Body of pancreas (tissue), 4 donors: Measurements from ENCODE around the gene SCAF4. TPM values are rescaled to one million over a fixed set of nuclear protein-coding genes. Genes with fewer than 3 reads are reported as not detected.
"Not testable (repeated sequence)": the region's sequence is repeated elsewhere in the genome, so short reads cannot be mapped to it uniquely, and the experiment has no call there.

Experiments used
- ATAC-seq: fragments of 150-250 bp; one replicate; pipeline ENCODE4 v1.9.1; 2016
- DNase-seq, 4 donors: peaks; one replicate each; pipeline ENCODE4 v3.0.0-alpha.2; 2019
- H3K27ac ChIP-seq, 4 donors: fragments of 200-600 bp; sonication (generic); 1 replicate in 3 of 4; 2 replicates in 1 of 4; pipeline versions ENCODE4 v1.5.1 to v1.6.1; 2016 to 2019; ENCODE audit warnings: mild to moderate bottlenecking in 1 of 4, mixed read lengths in 1 of 4, moderate library complexity in 1 of 4
- H3K27me3 ChIP-seq, 2 donors: fragments of 200-600 bp; sonication (generic); one replicate each; pipeline ENCODE4 v1.6.0; 2016; ENCODE audit warnings: mild to moderate bottlenecking in 1 of 2
- H3K36me3 ChIP-seq, 2 donors: fragments of 200-600 bp; sonication (generic); replicated peaks in 1 of 2; 2 replicates each; pipeline ENCODE4 v1.5.1; 2016; ENCODE audit warnings: low read depth in 2 of 2; ENCODE audit not compliant: insufficient read depth in 1 of 2
- H3K4me1 ChIP-seq: fragments of 200-600 bp; sonication (generic); one replicate; pipeline ENCODE4 v1.6.0; 2016
- H3K4me3 ChIP-seq, 2 donors: fragments of 200-600 bp; sonication (generic); 1 replicate in 1 of 2; 2 replicates in 1 of 2; pipeline ENCODE4 v1.5.1; 2016 to 2019
- H3K9me3 ChIP-seq, 3 donors: fragments of 200-600 bp; sonication (generic); 1 replicate in 2 of 3; 2 replicates in 1 of 3; pipeline ENCODE4 v1.5.1; 2016
- CTCF ChIP-seq, 7 experiments: fragments of 450-650 bp in 4 of 7; fragments of 200-600 bp in 3 of 7; sonication (generic) in 3 of 7; IDR thresholded peaks; one replicate each; pipeline ENCODE4 v1.5.1; 2016 to 2019; ENCODE audit warnings: antibody characterized with exemption in 7 of 7
- POLR2A ChIP-seq, 3 donors: fragments of 450-650 bp; IDR thresholded peaks; one replicate each; pipeline ENCODE4 v1.6.1; 2016; ENCODE audit warnings: antibody characterized with exemption in 3 of 3, mild to moderate bottlenecking in 2 of 3
- WGBS, 2 donors: methylation state at CpG; one replicate each; pipeline ENCODE4 v1.1.5; 2017; 5-methylcytosine and 5-hydroxymethylcytosine counted together
- intact Hi-C: fragments of 100-400 bp; cut with DNase I; formaldehyde crosslinking; loops from one replicate; pipeline ENCODE4 v1.15.1; 2023
- total RNA-seq, 2 donors: library from RNA; depleted of rRNA; stranded (reverse); fragments of >200 nt; gene quantifications; one replicate each; pipeline ENCODE4 v1.1.0, GENCODE V29; 2016

Gene SCAF4
- total RNA-seq, 2 donors from 2014 or later, result 9.2 to 11.4 TPM

GRCh38 chr21:31774031-31774430 lies 42.1 kb upstream of the SCAF4 start:
- no peak overlapping the region for H3K27ac ChIP-seq
- no peak for DNase-seq
- intact Hi-C loops, result no loop called here

DNA sequence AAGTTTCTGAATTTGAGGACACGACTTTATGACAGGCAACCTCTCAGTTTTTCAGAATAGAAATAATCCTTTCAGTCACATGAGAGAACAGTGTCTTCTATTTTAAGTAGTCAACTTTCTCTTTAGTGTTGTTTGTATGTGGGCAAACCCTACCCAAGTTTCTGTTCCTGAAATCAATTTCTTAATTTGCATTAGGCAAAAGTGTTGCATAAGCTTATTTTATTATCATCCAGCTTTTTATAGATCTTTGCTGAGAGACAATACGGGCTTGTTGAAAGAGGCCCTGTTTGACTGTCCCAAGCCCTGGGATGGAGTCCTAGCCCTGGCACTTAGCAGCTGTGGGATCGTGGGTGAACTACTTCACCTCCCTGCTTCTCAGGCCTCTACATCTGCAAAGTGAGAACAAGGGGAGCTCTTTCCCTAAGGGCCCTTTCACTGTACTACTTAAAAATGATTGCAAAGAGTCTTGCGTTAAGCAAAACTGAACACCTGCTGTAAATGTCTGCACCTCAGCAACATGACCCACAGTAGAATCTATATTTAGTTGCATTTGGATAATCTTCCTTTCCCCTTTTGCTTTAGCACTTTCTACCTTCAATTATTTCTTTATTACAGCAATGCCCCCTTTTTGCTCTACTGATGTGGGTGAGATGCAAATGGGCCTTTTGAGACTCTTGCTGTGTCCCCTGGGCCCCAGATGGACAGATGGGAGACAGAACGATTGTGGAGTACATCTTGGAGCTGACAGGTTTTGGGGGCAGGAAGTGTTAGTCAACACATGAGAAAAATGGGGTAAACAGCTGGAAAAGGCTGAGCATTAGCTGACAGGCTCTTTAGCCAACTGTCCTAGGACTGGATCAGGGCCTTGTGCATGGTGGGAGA lies 41.0 kb upstream of the SCAF4 start:
- intact Hi-C loops, result no loop called here
- Histone ChIP-seq H3K4me3 (no peak overlapping the region), H3K9me3 (no peaks in the 10 kb centered on the region), H3K4me1 (no peaks in the 10 kb centered on the region), H3K27me3 (no peaks in the 10 kb centered on the region), H3K27ac (no peak overlapping the region), H3K36me3 (no peaks in the 10 kb centered on the region)
- no peak for TF ChIP-seq POLR2A (IDR thresholded peaks at IDR 0.05)
- TF ChIP-seq CTCF (IDR thresholded peaks at IDR 0.05), result no peak
- ATAC-seq, result no peak
- WGBS, 2 donors, result 64 to 72% methylated on average over 5 of the region's 5 CpGs
- no peak for DNase-seq

More at GRCh38 chr21:31774031-31774430, 42.1 kb upstream of the SCAF4 start:
- no peaks in the 10 kb centered on the region for H3K4me1 ChIP-seq
- 89 to 100% methylated on average over 1 of the region's 1 CpG for WGBS, 2 donors
- no peaks in the 10 kb centered on the region for H3K27me3 ChIP-seq
- H3K9me3 ChIP-seq, result no peaks in the 10 kb centered on the region
- no peak overlapping the region for H3K4me3 ChIP-seq
- no peak for ATAC-seq
- no peaks in the 10 kb centered on the region for H3K36me3 ChIP-seq
- TF ChIP-seq POLR2A (IDR thresholded peaks at IDR 0.05), result no peak
- TF ChIP-seq CTCF (IDR thresholded peaks at IDR 0.05), result no peak

GRCh38 chr21:31771685-31772084 lies 39.8 kb upstream of the SCAF4 start:
- ATAC-seq (no peak), DNase-seq (no peak)
- no peaks in the 10 kb centered on the region for H3K4me1 ChIP-seq
- H3K36me3 ChIP-seq, result no peaks in the 10 kb centered on the region
- H3K27ac ChIP-seq, result no peak overlapping the region
- WGBS, 2 donors, result 52 to 57% methylated on average over 3 of the region's 3 CpGs
- no peaks in the 10 kb centered on the region for H3K27me3 ChIP-seq
- no peaks in the 10 kb centered on the region for H3K9me3 ChIP-seq
- intact Hi-C loops, result no loop called here
- TF ChIP-seq POLR2A (IDR thresholded peaks at IDR 0.05) (no peak), CTCF (IDR thresholded peaks at IDR 0.05) (no peak)
- H3K4me3 ChIP-seq, result no peak overlapping the region

DNA sequence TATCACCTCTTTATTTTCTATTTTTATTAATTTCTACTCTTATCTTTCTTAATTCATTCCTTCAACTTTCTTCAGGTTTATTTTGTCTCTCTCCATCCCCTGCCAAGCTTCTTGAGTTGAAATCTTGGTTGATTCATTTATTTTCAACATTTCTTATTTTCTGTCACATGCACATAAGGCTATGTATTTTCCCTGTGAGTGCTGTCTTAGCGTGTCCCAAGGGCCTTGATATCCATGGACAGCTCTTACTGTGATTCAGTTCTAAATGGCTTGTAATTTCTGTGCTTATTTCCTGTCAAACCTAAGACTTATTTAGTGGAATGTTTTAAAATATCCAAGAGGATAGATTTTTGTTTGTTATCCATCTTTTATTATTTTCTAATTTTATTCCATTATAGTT lies 36.8 kb upstream of the SCAF4 start:
- Histone ChIP-seq H3K9me3 (no peaks in the 10 kb centered on the region), H3K4me3 (no peak overlapping the region), H3K36me3 (no peaks in the 10 kb centered on the region), H3K4me1 (no peaks in the 10 kb centered on the region), H3K27me3 (no peaks in the 10 kb centered on the region), H3K27ac (no peak overlapping the region)
- TF ChIP-seq POLR2A (IDR thresholded peaks at IDR 0.05) (no peak), CTCF (IDR thresholded peaks at IDR 0.05) (no peak)
- DNase-seq, result no peak
- ATAC-seq, result no peak
- 91 to 100% methylated on average over 1 of the region's 1 CpG for WGBS, 2 donors
- intact Hi-C loops, result no loop called here

GRCh38 chr21:31766899-31767298 lies 35.0 kb upstream of the SCAF4 start:
- H3K36me3 ChIP-seq, result no peaks in the 10 kb centered on the region
- DNase-seq, result no peak
- TF ChIP-seq CTCF (IDR thresholded peaks at IDR 0.05) (no peak), POLR2A (IDR thresholded peaks at IDR 0.05) (no peak)
- no peaks in the 10 kb centered on the region for H3K27me3 ChIP-seq
- intact Hi-C loops, result no loop called here
- H3K4me3 ChIP-seq, result no peak overlapping the region
- 72 to 85% methylated on average over 3 of the region's 3 CpGs for WGBS, 2 donors
- no peaks in the 10 kb centered on the region for H3K9me3 ChIP-seq
- ATAC-seq, result no peak
- no peaks in the 10 kb centered on the region for H3K4me1 ChIP-seq
- H3K27ac ChIP-seq, result no peak overlapping the region

GRCh38 chr21:31765850-31766249 lies 33.9 kb upstream of the SCAF4 start:
- WGBS, 2 donors, result 74 to 76% methylated on average over 6 of the region's 6 CpGs

More at GRCh38 chr21:31765850-31766249, 33.9 kb upstream of the SCAF4 start:
- H3K4me3 ChIP-seq, DNase-seq, H3K27me3 ChIP-seq, ATAC-seq, H3K4me1 ChIP-seq, H3K27ac ChIP-seq, intact Hi-C loops, H3K36me3 ChIP-seq, H3K9me3 ChIP-seq: not testable (repeated sequence)
